OCI-LY7 (cell line): ENCODE results near the gene CEACAM20.

Source experiments
- EZH2phosphoT487 ChIP-seq: fragments of 200-600 bp; sonication (generic); IDR thresholded peaks from 2 replicates; pipeline ENCODE4 v1.6.1; 2018; ENCODE audit warnings: low read depth, borderline replicate concordance, mild to moderate bottlenecking, mixed run types, antibody characterized with exemption, low read length, moderate library complexity, mixed read lengths
- TF ChIP-seq, protein P1 (sequence below): fragments of 200-600 bp; sonication (generic); conservative IDR thresholded peaks from 2 replicates; pipeline ENCODE4 v1.5.1; 2014; ENCODE audit warnings: mild to moderate bottlenecking, antibody characterized with exemption, low read length, moderate library complexity, mixed read lengths

DNA sequence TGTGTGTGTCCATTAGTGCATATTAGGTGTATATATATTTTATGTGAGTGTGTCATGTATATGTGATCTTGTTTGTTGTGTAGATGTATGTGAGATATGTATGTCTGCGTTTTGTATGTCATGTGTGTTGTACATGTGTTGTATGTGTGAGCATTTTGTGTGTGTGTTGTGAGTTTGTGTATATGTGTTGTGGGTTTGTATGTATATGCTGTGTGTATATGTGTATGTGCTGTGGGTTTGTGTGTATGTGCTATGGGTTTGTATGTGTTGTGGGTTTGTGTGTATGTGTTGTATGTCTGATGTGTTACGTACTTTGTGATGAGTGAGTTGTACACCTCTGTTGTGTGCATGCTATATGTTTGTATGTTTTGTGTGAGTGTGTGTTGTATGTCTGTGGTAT, 8.1 kb downstream of the CEACAM20 start:
- TF ChIP-seq, protein P1, sequence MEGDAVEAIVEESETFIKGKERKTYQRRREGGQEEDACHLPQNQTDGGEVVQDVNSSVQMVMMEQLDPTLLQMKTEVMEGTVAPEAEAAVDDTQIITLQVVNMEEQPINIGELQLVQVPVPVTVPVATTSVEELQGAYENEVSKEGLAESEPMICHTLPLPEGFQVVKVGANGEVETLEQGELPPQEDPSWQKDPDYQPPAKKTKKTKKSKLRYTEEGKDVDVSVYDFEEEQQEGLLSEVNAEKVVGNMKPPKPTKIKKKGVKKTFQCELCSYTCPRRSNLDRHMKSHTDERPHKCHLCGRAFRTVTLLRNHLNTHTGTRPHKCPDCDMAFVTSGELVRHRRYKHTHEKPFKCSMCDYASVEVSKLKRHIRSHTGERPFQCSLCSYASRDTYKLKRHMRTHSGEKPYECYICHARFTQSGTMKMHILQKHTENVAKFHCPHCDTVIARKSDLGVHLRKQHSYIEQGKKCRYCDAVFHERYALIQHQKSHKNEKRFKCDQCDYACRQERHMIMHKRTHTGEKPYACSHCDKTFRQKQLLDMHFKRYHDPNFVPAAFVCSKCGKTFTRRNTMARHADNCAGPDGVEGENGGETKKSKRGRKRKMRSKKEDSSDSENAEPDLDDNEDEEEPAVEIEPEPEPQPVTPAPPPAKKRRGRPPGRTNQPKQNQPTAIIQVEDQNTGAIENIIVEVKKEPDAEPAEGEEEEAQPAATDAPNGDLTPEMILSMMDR = no peak
- no peak for TF ChIP-seq EZH2phosphoT487
